Stimulated activated CD4-positive, alpha-beta T cell treated with anti-CD3 and anti-CD28 coated beads, Interleukin-15, amount 100 ng/mL, for 1 hour (primary cell): Measurements from ENCODE around the gene ROBO1.
"Not testable (repeated sequence)": the region's sequence is repeated elsewhere in the genome, so short reads cannot be mapped to it uniquely, and the experiment has no call there.

Experiments used
- DNase-seq, 2 donors: peaks; one replicate each; pipeline ENCODE4 v3.0.0-alpha.2; 2020; ENCODE audit warnings: low read depth in 1 of 2, low spot score in 1 of 2

Gene ROBO1

DNA sequence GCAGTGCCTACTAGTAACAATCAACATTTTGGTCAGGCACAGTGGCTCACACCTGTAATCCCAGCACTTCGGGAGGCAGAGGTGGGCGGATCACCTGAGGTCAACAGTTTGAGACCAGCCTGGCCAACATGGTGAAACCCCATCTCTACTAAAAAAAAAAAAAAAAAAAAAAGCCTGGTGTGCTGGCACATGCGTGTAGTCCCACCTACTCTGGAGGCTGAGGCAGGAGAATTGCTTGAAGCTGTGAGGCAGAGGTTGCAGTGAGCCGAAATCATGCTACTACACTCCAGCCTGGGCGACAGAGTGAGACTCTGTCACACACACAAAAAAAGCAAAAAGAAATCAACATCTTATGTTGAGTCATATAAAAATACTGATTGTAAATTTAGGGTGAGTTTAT, 1043.4 kb downstream of the ROBO1 start:
- DNase-seq = not testable (repeated sequence)

DNA sequence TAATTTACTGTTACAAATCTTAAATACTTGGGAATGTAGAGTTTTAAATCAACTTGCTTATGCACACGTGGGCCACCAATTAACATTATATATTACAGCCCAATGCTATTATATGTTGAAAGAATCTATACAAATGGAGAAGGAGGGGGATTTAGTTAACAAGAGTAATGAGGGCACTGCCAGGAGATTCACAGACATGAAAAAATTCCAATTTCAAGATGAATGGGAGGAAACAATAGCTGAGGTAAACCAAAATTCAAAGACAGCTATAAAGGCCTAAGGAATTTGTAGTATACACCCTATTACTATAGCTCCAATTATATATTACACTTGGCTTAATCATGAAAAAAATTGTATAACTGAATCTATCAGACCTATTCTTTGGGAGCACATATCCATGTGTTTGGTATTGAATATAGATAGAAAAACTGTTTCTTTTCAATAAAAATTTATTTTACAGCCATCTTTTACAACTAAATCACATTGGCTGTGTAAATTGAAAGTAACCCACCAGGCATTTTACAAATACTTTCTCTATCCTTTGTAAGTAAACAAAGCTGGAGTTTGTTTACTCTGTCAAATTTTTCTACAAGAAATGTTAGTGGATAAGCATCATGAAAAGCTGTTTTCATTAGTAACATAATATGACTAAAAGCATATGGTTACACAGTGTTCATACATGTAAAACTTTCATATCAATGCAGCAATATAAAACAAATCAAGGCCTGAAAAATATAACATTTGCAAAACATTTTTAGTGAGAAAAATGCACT, 1045.8 kb downstream of the ROBO1 start:
- no peak for DNase-seq

DNA sequence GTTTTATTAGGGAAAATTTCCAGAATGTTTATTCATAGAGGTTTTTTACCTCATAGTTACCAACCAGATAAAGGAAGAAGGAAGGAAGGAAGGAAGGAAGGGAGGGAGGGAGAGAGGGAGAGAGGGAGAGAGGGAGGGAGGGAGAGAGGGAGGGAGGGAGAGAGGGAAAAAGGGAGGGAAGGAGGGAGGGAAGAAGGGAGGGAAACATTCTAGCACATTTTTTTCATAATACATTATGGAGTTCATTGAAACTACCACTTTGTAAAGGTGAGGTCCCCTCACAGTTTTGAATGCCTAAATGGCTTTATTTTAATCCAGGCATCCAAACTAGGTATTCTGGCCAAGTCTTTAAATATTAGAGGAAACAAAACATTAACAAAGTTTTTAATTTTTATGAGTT, 1049.1 kb downstream of the ROBO1 start:
- DNase-seq = no peak

DNA sequence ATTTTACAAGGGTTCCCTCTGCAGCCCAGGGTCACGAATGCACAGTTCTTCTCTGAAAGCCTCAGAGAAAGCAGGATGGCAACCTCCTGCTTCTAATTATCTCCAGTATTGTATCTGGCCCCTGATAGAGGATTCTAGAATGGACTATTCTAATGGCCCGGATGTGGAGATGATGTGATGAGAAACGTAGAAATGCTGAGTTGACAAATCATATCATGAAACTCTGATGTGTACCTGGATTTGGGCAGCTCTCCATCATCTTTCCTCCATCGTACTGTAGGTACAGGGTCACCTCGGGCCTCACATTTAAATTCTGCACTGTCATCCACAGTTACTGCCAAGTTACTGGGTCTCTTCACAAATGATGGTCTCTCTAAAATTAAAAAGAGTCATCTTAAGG, 1050.8 kb downstream of the ROBO1 start:
- no peak for DNase-seq

DNA sequence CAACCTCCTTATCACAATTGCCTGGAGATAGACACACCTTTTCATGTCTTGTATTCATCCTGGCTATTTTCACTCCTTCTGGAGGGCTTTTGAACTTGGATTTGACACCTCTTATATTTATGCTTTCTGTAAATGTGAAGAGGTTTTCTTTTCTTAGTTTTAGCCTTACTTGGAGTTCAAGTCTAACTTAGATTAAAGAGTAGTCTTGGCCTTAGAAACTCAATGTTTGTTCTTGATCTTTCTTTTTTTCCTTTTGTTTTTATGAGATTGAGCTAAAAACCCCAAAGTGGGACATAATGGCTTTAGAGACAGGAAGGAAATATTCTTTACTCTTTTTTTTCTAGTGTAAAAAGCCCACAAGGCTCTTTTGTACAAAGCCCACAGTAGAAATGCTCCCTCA, 1054.9 kb downstream of the ROBO1 start:
- DNase-seq = no peak

DNA sequence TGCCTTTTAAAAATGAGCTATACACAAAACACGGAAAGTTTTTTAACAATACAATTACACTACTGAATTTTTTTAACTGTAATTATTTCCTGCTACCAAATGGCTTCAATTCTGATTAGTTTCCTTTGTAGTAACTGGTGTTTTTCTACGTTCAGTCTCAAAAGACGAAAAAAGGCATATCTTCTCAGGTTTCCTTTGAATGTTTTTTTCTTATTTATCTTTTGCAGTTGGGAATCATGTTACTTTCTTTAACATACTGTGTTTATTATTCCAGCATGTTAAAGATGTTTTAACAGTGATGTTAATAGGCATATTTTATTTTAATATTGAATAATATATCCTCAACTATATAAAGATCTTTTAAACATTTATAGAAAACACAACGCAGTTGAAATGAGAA, 1055.5 kb downstream of the ROBO1 start:
- DNase-seq = no peak

DNA sequence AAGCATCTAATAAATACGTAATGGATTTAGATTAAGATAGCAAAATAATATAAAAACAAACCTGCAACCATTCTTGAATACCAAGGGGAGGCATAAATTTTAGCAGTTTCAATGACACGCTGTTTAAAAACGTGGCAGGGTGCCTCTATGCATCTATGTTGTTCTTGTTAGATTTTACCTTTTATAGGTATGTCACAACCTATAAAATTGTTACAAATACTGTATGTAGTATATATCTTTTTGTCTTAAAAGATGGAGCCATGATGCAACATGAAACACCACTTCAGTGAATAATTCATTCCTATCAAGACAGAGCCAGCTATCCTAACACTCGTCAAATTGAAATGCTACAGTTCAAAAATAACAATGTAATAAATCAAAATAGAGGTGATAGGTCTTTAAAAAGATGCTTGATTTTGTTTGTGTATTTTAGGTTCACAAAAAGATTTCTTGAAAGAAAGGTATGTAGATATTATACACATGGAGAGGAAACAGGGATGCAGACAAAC, 1059.2 kb downstream of the ROBO1 start:
- no peak for DNase-seq

DNA sequence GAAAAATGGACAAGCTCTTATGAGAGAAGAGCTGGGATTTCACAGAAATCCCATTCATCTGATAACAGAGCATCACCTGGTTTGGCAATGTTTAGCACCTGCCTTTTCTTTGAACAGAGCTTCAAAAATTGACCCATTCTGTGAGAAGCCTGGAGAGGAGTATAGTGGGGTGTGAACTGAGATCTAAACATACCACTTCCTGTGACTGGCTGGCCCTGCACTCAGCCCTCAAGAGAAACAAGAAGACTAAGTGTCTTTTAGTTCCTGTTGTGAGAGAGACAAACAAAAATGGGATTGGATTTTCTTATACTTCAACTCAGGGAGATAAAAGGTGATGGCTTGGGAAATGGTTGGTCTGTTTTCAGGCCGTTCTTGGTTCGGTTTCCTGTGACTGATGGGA, 1060.2 kb downstream of the ROBO1 start:
- no peak for DNase-seq

DNA sequence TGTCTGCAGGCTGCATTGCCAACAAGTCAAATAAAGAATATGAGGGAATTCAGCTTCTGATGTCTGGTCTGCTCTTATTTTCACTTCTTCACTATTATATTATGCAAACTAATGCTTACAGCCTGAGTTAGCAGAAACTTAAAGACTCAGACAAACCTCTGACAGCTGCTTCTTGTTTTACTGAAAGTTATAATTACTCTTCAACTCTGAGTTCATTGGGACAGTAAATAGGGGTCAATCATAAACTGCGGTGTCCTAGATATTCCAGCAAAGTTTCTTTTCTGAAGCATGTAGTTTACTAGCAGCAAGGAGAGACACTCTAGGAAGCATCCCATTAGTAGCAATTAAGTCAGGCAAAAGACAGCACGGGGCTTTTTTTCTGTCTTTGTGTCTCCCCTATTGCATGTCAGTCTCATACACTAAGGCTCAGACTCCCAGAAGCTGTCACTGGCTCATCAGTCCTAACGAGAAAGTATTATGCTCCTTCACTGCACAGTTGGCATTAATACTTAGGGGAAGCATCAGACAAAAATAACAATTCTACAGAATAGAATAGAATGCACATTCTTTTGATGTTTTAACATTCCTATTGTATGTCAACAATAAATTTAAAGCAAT, 1060.8 kb downstream of the ROBO1 start:
- DNase-seq = no peak

DNA sequence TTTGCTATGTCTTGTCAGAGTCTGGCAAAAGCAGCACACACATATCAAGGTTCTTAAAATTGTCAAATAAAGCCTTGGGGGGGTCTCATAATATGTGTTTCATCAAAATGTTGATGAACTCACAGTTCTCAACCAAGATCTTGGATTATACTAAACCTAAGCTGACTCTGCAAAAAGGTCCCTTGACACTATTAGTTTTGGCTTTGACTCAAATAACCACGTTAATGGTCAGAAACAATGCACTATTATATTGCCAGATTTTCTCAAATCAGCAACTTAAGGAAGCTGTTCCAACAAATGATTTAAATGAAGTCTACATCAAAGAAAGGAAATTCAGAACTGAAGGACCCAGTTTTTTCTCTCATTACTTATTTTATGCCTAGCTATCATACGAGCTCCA, 1063.9 kb downstream of the ROBO1 start:
- no peak for DNase-seq

DNA sequence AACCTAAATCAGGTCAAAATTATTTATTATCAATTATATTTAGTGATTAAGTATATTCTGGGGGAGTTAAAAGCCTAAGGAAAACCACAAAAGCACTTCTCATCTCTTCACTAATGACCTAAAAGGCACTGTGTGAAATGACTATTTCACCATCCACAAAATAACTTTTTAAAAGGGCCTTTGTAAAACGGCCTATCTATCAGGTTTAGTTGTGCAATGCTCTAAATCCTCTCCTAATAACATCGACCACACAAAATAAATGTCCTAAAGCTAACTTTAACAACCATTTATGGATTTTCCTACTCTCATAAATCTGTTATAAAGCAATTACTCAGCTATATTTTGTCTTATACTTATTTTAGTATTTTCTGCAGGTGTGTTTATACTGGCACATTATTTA, 1066.3 kb downstream of the ROBO1 start:
- DNase-seq = no peak

DNA sequence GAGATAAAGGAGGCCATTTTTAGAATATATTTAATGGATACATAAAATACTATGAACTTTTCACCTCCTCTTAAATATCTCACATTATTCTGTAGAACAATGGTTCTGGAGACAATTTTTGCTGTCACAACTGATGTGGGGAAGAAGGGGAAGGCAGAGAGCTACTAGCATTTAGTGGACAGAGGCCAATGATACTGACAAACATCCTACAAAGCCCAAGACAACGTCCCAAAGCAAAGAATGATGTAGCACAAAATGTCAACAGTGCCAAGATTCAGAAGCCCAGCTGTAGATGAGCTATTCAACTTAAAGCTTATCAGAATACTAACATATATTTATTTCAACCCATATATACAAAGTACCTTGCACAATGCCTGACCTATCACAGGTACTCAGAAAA, 1069.4 kb downstream of the ROBO1 start:
- DNase-seq = no peak

DNA sequence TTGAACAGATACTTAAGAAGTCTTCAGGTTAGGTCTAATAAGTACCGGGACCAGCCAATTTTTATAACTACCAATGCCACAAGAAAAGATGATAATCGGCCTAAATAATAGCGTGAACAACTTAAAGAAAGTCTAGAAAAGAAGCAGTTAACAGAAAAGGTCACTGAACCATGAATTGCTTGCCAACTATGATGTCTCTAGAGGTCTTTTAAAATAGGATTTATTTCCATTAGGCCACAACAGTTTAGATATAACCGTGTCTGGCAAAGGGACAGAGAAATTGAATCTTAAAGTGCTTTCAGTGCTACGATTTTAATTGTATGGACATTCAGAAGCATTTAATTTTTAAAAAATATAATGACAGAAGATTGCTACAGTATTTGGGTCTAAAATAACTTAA, 1070.4 kb downstream of the ROBO1 start:
- no peak for DNase-seq

DNA sequence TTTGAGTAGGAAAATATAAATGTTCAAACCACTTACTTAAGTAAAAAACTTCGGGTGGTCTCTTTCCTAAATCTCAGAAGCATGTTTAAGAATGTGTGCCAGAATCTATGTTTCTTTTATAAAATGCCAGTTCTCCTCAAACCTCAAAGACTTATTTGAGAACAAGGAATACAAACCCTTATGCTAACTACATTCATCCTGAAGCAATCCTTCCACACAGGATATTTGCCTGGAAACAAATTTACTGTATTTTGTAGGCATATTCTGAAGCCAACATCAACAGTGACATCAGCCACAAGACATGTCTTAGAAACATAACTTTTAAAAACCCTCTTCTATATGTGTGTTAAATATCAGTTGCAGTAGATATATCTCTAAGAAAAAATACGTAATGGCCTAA, 1077.0 kb downstream of the ROBO1 start:
- DNase-seq = no peak

DNA sequence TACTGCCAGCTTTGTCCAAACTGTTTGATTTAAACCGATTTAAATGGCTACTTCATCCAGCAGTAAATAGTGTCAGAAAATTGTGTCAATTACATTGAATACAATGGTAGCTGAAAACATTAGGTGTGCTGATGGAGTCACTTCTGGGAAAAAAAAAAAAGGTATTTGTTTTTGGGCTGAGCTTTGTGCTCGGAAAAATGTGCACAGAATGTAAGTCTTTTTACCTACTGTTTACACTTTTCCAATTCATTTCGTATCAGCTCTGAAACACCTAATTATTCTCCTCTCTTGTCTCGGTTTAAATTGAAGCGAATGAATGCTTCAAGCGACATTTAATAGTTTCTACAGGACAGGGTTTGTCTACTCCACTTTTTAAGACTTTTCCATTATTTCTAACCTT, 1078.4 kb downstream of the ROBO1 start:
- no peak for DNase-seq

DNA sequence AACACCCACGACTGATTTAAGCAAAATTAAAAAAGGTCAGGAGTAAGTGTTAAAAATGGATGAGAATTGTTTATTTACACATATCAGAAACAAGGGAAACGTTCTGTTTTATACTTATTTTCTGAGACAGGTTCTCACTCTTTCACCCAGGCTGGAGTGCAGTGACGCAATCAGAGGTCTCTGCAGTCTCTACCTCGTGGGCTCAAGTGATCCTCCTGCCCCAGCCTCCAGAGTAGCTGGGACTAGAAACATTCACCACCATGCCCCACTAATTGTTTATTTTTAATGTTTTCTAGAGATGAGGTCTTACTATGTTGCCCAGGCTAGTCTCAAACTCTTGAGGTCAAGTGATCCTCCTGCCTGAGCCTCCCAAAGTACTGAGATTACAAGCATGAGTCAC, 1080.3 kb downstream of the ROBO1 start:
- DNase-seq = no peak

DNA sequence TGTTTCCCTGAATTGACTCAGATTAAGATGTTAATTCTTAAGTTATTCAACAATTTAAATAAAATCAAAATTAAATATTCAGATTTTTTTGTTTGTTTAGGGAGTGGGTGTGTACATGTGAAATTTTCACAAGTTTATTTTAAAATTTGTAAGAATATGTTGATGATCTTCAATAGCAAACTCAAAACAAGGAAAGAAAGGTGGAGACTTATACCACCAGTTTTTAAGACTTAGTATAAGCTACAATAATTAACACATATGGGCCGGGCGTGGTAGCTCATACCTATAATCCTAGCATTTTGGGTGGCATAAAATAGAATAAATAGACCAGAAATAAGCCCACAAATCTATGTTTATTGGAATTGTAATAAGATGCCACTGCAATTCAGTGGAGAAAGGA, 1084.5 kb downstream of the ROBO1 start:
- no peak for DNase-seq

DNA sequence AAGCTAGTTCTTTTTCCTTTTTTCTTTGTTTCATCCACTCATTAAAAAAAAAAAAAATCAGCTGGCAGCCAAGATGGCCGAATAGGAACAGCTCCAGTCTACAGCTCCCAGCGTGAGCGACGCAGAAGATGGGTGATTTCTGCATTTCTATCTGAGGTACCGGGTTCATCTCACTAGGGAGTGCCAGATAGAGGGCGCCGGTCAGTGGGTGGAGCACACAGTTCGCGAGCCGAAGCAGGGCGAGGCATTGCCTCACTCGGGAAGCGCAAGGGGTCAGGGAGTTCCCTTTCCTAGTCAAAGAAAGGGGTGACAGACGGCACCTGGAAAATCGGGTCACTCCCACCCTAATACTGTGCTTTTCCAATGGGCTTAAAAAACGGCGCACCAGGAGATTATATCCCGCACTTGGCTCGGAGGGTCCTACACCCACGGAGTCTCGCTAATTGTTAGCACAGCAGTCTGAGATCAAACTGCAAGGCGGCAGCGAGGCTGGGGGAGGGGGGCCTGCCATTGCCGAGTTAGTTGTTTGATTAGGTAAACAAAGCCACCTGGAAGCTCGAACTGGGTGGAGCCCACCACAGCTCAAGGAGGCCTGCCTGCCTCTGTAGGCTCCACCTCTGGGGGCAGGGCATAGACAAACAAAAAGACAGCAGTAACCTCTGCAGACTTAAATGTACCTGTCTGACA, 1092.5 kb downstream of the ROBO1 start:
- not testable (repeated sequence) for DNase-seq

DNA sequence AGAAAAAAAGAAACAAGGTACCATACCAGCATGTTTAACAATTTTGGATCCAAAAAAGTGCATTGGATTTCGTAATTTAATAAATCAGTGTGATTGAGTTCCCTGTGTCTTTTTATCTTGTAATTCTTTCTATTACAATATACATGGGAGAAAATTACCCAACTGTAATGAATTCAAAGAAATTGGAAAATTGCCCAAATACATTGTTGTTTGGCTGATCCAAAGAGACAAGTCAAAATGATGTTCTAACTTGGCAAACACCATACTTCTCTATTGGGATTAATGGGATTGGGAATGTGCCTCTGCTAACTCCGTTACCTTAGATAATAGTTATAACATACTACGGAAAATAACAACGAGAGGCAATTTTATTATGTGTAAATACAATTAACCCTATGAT, 1097.1 kb downstream of the ROBO1 start:
- DNase-seq = no peak

DNA sequence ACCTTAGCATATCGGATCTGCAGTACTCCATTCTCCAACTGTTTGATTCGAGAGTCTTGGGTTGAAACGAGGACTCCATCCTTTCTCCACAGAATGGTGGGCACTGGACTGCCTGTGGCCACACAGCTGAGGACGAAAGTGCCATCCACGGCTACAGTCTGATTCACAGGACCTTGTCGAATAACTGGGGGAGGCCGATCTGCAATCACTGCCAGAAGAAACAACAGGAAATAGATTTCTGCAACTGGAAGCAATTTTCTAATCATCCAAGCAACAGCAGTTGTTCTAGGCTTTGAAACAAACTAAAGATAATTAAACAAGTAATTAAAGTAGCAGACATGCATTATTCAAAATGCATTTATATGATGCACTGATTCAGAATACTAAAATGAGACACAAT, 1097.7 kb downstream of the ROBO1 start:
- no peak for DNase-seq

DNA sequence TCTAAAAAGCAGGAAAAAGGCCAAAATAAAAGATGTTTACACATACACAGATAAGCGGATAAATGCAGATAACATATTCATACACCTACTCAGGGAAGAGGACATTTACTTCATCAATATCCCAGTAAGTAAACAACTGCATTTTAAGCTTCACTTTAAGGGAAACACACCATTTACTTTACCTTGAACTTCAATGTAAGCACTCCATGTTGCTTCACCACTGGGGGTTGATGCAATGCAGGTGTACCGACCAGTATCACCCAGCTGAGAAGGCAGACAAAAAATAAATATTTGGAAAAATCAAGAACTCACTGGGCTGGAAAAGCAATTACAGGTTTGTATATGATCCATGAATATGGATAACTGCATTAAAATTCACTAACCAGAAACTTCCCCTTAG, 1099.5 kb downstream of the ROBO1 start:
- no peak for DNase-seq

DNA sequence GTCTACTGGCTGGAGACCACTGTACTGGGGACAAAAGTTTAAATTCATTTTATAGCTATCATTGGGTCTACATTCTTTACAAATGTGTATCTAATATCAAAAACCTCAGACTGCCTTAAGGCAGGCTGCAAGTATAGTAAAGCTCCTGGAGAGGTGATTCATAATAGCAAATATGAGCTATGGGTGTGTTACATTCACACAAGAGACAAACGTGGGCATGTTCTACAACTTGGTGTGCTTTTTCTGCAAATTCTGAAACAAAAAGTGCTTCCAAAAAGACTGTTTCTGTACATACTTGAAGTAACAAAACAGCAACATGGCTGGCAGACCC, 1101.4 kb downstream of the ROBO1 start:
- DNase-seq = no peak
